Skeletal muscle satellite cell (primary cell): ENCODE data around the gene NCKAP5.

Experiments
- H3K27me3 ChIP-seq: 2 replicates; pipeline ENCODE4 v1.7.0; 2013; ENCODE audit warnings: low read length; ENCODE audit not compliant: control insufficient read depth, insufficient read depth
- H3K36me3 ChIP-seq: 2 replicates; pipeline ENCODE4 v1.7.0; 2013; ENCODE audit warnings: mild to moderate bottlenecking, control low read depth, low read length; ENCODE audit not compliant: insufficient read depth
- H3K4me1 ChIP-seq: 2 replicates; pipeline ENCODE4 v1.7.0; 2013; ENCODE audit warnings: low read length; ENCODE audit not compliant: control insufficient read depth, insufficient read depth
- H3K4me2 ChIP-seq: 2 replicates; pipeline ENCODE4 v1.7.0; 2013; ENCODE audit warnings: mild to moderate bottlenecking, low read length
- H3K4me3 ChIP-seq: 2 replicates; pipeline ENCODE4 v1.7.0; 2013; ENCODE audit warnings: low read length
- H3K9ac ChIP-seq: 2 replicates; pipeline ENCODE4 v1.7.0; 2013; ENCODE audit warnings: mild to moderate bottlenecking, low read depth, low read length, moderate library complexity
- H3K9me3 ChIP-seq: replicated peaks from 2 replicates; pipeline ENCODE4 v1.7.0; 2013; ENCODE audit warnings: mild to moderate bottlenecking, control low read depth, low read length

The NCKAP5 gene

DNA sequence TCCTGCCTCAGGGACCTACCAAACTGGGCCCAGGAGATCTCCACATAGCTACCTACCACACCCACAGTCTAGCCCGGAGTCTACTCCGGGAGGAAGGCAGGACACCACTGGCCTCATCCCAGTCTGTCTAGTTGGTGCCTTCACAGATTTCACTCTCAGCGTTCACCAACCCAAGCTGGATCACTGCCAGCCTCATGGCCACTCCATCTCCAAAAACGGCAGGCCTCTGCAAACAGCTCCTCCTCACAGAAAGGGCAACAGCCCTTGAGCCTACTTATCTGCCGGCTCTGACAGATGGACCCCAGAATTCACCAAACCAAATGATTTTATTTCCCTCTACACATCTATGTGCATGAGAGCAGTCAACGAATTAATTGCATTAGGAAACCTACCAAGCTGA is 61.3 kb downstream of the NCKAP5 start:
- no peaks in the 10 kb centered on the region for H3K27me3 ChIP-seq
- H3K4me3 ChIP-seq, result no peak overlapping the region
- no peaks in the 10 kb centered on the region for H3K4me1 ChIP-seq
- no peak overlapping the region for H3K4me2 ChIP-seq
- no peaks in the 10 kb centered on the region for H3K9me3 ChIP-seq
- no peaks in the 10 kb centered on the region for H3K36me3 ChIP-seq
- no peak overlapping the region for H3K9ac ChIP-seq

DNA sequence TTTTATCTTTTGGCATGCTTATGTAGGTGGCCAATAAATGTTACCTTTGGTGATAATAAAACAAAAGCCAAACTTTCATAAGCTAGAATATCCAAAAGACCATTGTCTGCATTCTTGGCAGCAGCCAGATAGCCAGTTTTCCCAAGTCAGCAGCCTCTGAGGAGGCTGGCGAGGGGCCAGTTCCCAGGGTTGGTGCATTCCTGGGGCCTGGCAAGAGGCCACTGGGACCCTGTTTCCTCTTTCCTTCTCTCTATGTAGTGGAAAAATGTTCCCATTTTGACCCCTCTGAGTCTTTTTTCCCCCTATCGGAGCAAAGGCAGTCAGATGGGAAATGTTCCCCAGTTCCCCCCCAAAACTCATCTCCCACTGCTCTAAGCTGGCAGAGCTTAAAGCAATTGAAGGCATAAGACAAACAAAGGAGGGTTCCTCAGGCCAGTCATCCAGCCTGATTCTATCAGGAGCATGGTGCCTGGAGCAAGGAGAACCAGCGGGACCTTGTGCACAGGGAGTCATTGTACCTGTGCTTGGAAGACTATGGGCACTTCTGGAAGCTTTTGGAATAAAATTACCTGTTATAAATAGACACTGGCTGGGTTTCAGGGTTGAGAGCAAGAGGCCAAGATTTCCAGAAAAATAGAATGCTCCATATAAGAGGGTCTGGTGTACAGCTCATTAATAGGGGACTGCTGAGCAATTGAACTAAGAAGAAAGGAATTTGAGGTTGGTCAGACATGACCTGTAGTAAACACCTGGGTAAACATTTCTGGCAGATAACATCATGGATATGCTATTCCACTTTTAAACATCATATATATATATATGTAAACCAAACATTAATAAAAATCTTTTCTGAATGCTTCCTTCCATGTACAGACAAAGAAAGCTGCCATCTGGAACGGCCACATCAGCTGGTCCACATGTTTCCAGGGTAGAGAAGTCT is 63.4 kb downstream of the NCKAP5 start:
- no peak overlapping the region for H3K4me3 ChIP-seq
- H3K36me3 ChIP-seq, result no peaks in the 10 kb centered on the region
- no peaks in the 10 kb centered on the region for H3K27me3 ChIP-seq
- H3K9ac ChIP-seq, result no peak overlapping the region
- no peak overlapping the region for H3K4me2 ChIP-seq
- H3K9me3 ChIP-seq, result no peaks in the 10 kb centered on the region
- no peaks in the 10 kb centered on the region for H3K4me1 ChIP-seq

DNA sequence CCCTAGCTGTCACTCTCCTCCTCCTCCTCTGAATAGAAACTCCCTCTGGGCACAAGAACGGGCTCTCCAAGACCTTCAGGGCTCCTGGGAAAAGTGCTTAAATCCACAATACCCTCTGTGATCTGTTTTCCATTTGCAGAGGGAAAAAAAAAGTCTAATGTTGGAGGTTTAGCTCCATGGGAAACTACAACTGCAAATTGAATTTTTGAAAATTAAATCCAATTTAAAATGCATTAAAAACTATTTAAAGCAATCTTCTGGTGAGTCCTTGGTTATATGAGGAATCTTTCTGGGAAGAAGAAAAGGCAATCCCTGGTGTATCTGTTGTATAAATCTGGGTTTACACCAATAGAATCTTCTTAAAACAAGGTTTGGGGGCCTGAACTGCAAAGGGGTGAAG is 64.3 kb downstream of the NCKAP5 start:
- no peaks in the 10 kb centered on the region for H3K36me3 ChIP-seq
- no peaks in the 10 kb centered on the region for H3K9me3 ChIP-seq
- H3K4me3 ChIP-seq, result no peak overlapping the region
- H3K4me1 ChIP-seq, result no peaks in the 10 kb centered on the region
- no peak overlapping the region for H3K9ac ChIP-seq
- H3K4me2 ChIP-seq, result no peak overlapping the region
- H3K27me3 ChIP-seq, result peaks cover 2% of the 10 kb centered on the region

DNA sequence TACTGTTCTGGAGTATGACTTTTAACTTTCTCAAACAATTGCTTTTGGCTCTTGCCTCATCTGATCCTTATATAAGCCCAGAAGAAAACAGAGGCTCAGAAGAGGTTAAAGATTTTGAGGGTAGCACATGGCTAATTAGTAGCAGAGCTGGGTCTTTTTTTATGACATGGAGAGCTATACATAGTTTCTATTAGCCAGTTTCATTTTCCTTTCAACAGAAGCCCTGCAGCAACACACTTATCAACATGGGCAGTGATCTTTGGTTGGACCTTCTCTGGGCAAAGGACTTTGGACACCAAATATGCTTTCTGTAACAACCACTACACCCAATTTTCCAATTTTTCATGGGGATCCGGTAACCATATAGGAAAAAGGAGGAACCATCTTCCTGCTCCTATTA is 64.9 kb downstream of the NCKAP5 start:
- no peaks in the 10 kb centered on the region for H3K36me3 ChIP-seq
- H3K27me3 ChIP-seq, result peaks cover 2% of the 10 kb centered on the region
- H3K9ac ChIP-seq, result no peak overlapping the region
- no peak overlapping the region for H3K4me3 ChIP-seq
- H3K4me2 ChIP-seq, result no peak overlapping the region
- H3K9me3 ChIP-seq, result no peaks in the 10 kb centered on the region
- no peaks in the 10 kb centered on the region for H3K4me1 ChIP-seq

DNA sequence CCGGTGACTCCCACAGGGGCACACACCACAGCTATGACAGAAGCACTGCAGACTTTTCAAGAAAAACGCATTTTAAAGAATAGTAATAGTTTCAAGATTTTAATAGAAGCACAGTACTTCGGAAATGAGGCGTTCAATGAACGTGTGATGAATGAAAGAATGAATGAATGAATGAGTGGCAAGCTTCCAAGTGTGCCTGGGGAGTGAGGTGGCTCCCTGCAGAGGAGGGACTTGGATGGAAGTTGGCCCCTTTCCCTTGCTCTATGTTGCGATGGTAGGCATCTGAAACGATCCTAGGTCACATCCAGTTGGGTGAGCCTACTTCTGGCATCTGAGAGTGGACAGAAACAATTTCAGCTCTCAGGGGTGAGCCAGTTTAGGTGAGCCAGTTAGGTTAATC is 65.6 kb downstream of the NCKAP5 start:
- Histone ChIP-seq H3K9ac (no peak overlapping the region), H3K27me3 (peaks cover 2% of the 10 kb centered on the region), H3K36me3 (no peaks in the 10 kb centered on the region), H3K4me3 (no peak overlapping the region), H3K4me1 (no peaks in the 10 kb centered on the region), H3K4me2 (no peak overlapping the region), H3K9me3 (no peaks in the 10 kb centered on the region)

GRCh38 chr2:133500917-133501316 is 67.3 kb downstream of the NCKAP5 start:
- H3K9ac ChIP-seq, result no peak overlapping the region
- H3K4me2 ChIP-seq, result no peak overlapping the region
- no peaks in the 10 kb centered on the region for H3K4me1 ChIP-seq
- peaks cover 7% of the 10 kb centered on the region for H3K27me3 ChIP-seq
- no peaks in the 10 kb centered on the region for H3K36me3 ChIP-seq
- no peak overlapping the region for H3K4me3 ChIP-seq
- no peaks in the 10 kb centered on the region for H3K9me3 ChIP-seq

DNA sequence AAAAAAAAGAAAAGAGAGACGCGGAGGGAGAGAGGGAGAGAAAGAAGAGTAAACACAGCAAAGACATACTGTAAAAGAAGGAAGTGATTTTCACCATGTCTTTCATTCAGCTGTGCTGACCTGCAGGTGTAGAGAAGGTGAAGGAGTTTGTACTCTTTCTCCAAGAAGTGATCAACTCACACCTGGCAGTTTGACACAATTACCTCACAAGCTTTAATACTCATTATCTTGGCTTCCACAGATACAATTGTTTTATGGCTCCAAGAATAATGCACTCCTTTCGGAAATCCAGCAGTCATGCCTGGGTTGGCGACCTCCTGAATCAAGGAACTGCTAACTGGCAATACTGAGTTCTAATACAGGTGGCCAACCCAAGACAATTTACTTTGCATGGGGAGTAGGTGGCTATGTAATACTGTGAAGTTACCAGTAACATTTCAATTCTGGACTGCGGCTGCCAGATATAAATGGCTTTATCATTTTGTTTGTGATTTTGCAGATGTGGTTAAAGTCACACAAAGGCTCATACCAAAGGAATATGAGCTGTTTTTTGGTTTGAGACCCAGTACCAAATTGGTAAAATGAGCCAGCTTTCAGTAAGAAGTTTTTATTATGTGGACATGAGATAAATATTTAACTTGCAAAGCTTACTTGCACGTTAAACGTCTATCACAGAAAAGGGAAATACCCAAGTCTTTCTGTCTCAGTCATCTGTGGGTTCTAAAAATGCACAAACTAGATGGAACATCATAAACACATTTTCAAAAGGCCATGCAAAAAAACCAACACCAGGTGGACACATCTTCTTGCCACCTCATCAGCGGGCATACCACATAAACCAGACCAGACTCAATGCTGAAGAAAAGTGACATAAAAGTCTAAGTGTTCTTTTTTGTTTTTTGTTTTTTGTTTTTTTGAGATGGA is 69.3 kb downstream of the NCKAP5 start:
- Histone ChIP-seq H3K4me3 (no peak overlapping the region), H3K4me2 (no peak overlapping the region), H3K36me3 (no peaks in the 10 kb centered on the region), H3K4me1 (no peaks in the 10 kb centered on the region), H3K9ac (no peak overlapping the region), H3K27me3 (peaks cover 7% of the 10 kb centered on the region), H3K9me3 (no peaks in the 10 kb centered on the region)

DNA sequence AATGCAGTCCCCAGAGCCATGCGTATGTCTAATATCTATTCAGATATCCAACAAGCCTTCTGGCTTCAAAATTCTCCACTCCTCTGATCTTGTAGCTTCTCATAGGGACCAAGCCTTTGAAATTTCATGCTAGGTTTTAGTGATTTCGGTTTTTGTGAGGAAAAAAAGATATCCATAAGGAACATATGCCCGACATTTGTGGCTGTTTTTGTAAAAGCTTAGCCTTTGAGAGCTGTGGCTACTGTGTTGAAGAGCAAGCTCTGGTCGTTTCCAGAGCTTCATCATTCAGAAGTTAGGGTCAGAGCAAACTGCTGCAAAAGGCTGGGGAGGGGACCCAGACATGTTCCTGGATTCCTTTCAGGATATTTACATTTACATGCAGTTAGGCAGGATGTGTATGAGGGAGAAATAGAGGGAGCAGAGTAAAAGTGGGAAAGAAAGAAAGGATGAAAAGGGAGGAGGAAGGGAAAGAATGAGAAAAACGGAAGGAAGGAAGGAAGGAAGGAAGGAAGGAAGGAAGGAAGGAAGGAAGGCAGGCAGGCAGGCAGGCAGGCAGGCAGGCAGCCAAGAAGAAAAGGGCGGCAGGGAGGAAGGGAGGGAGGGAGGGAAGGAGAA is 70.2 kb downstream of the NCKAP5 start:
- H3K9me3 ChIP-seq, result no peaks in the 10 kb centered on the region
- no peak overlapping the region for H3K4me3 ChIP-seq
- H3K27me3 ChIP-seq, result peaks cover 7% of the 10 kb centered on the region
- H3K4me2 ChIP-seq, result no peak overlapping the region
- H3K9ac ChIP-seq, result no peak overlapping the region
- no peaks in the 10 kb centered on the region for H3K36me3 ChIP-seq
- H3K4me1 ChIP-seq, result no peaks in the 10 kb centered on the region

- no peaks in the 10 kb centered on the region for H3K36me3 ChIP-seq
- no peak overlapping the region for H3K9ac ChIP-seq
- no peak overlapping the region for H3K4me2 ChIP-seq
- H3K4me1 ChIP-seq, result no peaks in the 10 kb centered on the region
- H3K27me3 ChIP-seq, result peaks cover 7% of the 10 kb centered on the region
- H3K9me3 ChIP-seq, result no peaks in the 10 kb centered on the region
- H3K4me3 ChIP-seq, result no peak overlapping the region
Measured at GRCh38 chr2:133497270-133497893, 70.9 kb downstream of the NCKAP5 start.

GRCh38 chr2:133496501-133497269 is 71.6 kb downstream of the NCKAP5 start:
- Histone ChIP-seq H3K9me3 (no peaks in the 10 kb centered on the region), H3K27me3 (peaks cover 7% of the 10 kb centered on the region), H3K9ac (no peak overlapping the region), H3K4me3 (no peak overlapping the region), H3K4me2 (no peak overlapping the region), H3K36me3 (no peaks in the 10 kb centered on the region), H3K4me1 (no peaks in the 10 kb centered on the region)
